ENCODE results near the gene RORC.

Gene RORC

DNA sequence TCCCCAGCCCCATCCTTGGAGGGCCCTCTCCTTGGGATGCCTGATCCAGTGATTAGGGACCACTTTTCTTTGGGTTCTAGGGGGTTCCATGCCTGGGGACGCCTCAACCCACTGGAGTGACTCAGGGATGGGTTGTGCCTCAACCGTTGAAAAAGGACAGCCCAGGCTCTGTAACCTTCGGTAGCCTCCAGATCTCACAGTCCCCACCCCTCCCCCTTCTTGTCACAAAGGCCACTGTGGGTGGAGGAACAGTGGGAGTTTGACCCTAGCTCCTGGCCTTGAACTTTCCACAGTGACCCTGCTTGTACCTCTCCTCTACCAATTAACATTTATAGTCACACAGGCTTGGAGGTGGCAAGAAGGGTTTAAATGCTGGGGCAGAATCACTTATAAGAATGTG is 2.6 kb upstream of the RORC start:
- Histone ChIP-seq H3K9ac (ENCODE audit: low read depth, low read length) (no peak overlapping the region), H3K27me3 (ENCODE audit: control insufficient read depth, insufficient read depth, low read length) (peaks cover 14% of the 10 kb centered on the region), H3K36me3 (ENCODE audit: control insufficient read depth, insufficient read depth, low read length) (no peaks in the 10 kb centered on the region), H3K9me3 (ENCODE audit: control insufficient read depth, insufficient read depth, low read length) (no peaks in the 10 kb centered on the region), H3K4me1 (ENCODE audit: control insufficient read depth, insufficient read depth, low read length) (peaks cover 21% of the 10 kb centered on the region), H3K4me3 (ENCODE audit: low read depth, low read length) (no peak overlapping the region)

DNA sequence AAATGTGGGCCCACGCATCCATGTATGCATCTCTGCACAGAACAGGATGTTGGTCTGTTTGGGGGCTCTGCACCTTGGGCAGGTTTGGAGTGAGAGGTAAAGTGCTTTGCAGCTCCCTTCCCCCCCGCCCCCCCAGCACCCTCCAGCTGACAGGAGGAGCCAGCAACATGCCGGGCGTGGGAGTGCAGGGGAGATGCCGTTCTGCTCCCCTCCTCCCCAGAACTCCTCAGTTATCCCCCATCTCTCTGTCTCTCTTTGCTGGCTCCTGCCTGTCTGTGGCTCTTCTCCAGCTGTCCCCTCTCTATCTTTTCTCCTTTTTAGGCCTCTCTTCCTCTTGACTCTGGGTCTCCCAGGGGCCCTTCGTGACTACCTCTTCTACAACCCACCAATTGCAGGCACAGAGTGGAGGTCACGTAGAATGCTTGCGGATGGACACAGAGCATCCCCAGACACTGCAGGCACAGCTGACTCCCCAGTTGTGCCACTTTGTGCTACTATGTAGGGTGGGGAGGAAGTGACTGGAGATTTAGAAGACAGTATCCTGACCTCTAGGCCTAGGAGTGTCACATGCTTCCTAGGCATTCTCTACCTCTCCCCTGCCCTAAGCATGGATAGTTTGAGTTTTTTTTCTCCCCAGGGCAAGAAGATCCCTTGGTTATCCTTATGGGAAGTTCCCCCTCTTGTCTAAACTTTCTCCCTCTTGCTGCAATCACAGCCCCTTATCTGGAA is 1.7 kb upstream of the RORC start:
- no peaks in the 10 kb centered on the region for H3K36me3 ChIP-seq (ENCODE audit: control insufficient read depth, insufficient read depth, low read length)
- H3K27me3 ChIP-seq (ENCODE audit: control insufficient read depth, insufficient read depth, low read length): peaks cover 14% of the 10 kb centered on the region
- peaks cover 26% of the 10 kb centered on the region for H3K4me1 ChIP-seq (ENCODE audit: control insufficient read depth, insufficient read depth, low read length)
- no peaks in the 10 kb centered on the region for H3K9me3 ChIP-seq (ENCODE audit: control insufficient read depth, insufficient read depth, low read length)
- no peak overlapping the region for H3K4me3 ChIP-seq (ENCODE audit: low read depth, low read length)
- no peak overlapping the region for H3K9ac ChIP-seq (ENCODE audit: low read depth, low read length)

DNA sequence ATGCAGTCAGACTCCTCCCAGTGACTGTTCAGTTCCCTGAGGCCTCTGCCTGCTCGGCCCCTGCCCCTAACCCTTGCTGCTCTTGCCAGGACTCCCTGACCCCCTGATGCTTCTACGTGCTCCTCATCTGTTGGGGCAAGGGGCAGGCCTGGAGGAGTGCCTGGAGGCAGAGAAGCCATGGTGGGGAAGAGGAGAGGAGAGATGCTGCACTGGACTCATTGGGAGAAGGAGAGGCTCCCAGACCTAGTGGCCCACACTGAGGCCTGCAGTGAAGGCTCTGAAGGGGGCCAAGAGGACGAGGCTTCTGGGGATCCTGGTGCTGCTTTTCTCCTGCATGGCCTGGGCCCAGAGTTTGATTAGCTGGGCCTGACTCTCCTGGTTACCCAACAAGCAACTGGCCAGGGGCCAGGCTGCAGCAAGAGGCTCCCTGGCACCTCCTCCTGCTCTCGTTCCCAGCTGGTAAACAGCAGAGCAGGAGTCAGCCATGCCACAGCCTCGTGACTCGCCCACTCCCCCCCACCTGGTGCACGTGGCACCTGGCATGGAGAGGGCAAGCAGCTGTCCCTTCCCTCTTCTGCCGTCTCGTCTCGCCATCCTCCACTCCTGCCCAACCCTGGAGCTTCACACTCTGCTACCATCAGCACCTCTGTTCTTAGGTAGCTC is 847 bp upstream of the RORC start:
- no peak overlapping the region for H3K4me3 ChIP-seq (ENCODE audit: low read depth, low read length)
- no peak overlapping the region for H3K9ac ChIP-seq (ENCODE audit: low read depth, low read length)
- H3K9me3 ChIP-seq (ENCODE audit: control insufficient read depth, insufficient read depth, low read length): no peaks in the 10 kb centered on the region
- no peaks in the 10 kb centered on the region for H3K36me3 ChIP-seq (ENCODE audit: control insufficient read depth, insufficient read depth, low read length)
- peaks cover 31% of the 10 kb centered on the region for H3K4me1 ChIP-seq (ENCODE audit: control insufficient read depth, insufficient read depth, low read length)
- peaks cover 8% of the 10 kb centered on the region for H3K27me3 ChIP-seq (ENCODE audit: control insufficient read depth, insufficient read depth, low read length)

DNA sequence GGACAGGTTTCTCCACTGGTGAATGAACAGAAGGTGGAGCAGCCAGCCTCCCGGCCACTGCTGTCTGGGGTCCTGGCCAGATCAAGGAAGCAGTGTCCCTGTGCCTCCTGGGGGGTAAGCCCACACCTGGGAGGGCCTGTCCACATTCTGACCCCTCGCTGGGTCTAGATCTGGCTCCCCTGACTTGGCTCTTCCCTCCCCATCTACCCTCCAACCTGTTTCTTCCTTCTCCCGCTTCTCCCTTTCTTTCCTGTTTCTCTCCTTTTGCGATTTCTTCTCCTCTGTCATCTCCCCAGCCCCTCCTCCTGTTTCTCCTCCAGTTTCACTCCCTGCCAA is 378 bp downstream of the RORC start:
- Histone ChIP-seq H3K9me3 (ENCODE audit: control insufficient read depth, insufficient read depth, low read length) (no peaks in the 10 kb centered on the region), H3K36me3 (ENCODE audit: control insufficient read depth, insufficient read depth, low read length) (no peaks in the 10 kb centered on the region), H3K4me3 (ENCODE audit: low read depth, low read length) (peak overlapping the region; percentile 39), H3K27me3 (ENCODE audit: control insufficient read depth, insufficient read depth, low read length) (no peaks in the 10 kb centered on the region), H3K9ac (ENCODE audit: low read depth, low read length) (no peak overlapping the region), H3K4me1 (ENCODE audit: control insufficient read depth, insufficient read depth, low read length) (peaks cover 29% of the 10 kb centered on the region)

DNA sequence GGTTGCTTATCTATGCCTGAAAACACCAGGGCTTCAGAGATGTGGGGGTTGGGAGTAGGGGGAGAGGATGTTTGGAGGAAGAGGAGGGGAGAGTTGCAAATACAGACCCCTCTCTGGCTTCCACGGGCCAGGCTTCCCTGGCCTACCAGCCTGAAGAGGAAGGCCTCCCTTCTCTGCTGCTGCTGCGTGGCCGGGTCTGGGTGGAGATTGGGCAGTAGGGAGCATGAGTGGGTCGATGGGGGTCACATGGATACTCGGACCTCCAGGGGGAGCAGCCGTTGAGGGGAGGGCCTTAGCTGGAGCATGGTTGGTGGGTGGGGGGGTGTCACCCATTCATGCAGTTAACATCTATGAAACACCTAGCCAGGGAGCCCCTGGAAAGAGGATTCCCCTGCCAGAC is 1.5 kb downstream of the RORC start:
- Histone ChIP-seq H3K9ac (ENCODE audit: low read depth, low read length) (no peak overlapping the region), H3K27me3 (ENCODE audit: control insufficient read depth, insufficient read depth, low read length) (no peaks in the 10 kb centered on the region), H3K4me3 (ENCODE audit: low read depth, low read length) (no peak overlapping the region), H3K36me3 (ENCODE audit: control insufficient read depth, insufficient read depth, low read length) (no peaks in the 10 kb centered on the region), H3K9me3 (ENCODE audit: control insufficient read depth, insufficient read depth, low read length) (no peaks in the 10 kb centered on the region), H3K4me1 (ENCODE audit: control insufficient read depth, insufficient read depth, low read length) (peaks cover 30% of the 10 kb centered on the region)

DNA sequence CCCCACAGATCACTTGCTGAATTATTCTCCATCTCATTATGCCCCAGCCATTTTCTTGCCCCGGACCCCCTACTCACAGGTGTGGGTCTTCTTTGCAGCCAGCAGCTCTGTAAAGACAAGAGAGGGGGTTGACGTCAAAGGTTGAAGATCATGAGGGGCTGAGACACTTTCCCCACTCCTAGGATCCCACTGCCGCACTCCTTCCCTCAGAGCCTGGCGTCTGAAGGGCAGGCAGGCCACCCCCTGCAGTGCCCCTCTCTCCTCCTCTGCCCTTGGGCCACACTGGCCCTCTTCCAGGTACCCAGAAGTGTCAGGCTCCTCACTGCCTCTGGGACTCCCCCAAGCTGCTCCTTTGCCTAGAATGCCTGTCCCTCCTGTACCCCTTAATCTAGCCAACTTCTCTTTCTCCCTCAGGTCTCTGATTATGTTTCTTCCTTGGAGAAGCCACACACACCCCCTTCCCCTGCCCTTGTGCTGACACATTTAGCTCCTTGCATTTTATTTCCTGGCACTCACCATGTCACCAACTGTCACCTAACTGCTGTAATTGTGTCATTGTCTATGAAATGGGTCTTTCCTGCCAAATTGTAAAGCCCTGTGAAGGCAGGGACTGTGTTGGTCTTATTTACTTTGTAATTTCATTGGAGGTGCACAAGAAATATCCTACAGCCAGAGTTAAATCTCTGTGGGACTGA is 2.1 kb downstream of the RORC start:
- H3K9me3 ChIP-seq (ENCODE audit: control insufficient read depth, insufficient read depth, low read length): no peaks in the 10 kb centered on the region
- H3K27me3 ChIP-seq (ENCODE audit: control insufficient read depth, insufficient read depth, low read length): no peaks in the 10 kb centered on the region
- peak overlapping the region; percentile 35 for H3K4me3 ChIP-seq (ENCODE audit: low read depth, low read length)
- peaks cover 30% of the 10 kb centered on the region for H3K4me1 ChIP-seq (ENCODE audit: control insufficient read depth, insufficient read depth, low read length)
- no peak overlapping the region for H3K9ac ChIP-seq (ENCODE audit: low read depth, low read length)
- no peaks in the 10 kb centered on the region for H3K36me3 ChIP-seq (ENCODE audit: control insufficient read depth, insufficient read depth, low read length)

DNA sequence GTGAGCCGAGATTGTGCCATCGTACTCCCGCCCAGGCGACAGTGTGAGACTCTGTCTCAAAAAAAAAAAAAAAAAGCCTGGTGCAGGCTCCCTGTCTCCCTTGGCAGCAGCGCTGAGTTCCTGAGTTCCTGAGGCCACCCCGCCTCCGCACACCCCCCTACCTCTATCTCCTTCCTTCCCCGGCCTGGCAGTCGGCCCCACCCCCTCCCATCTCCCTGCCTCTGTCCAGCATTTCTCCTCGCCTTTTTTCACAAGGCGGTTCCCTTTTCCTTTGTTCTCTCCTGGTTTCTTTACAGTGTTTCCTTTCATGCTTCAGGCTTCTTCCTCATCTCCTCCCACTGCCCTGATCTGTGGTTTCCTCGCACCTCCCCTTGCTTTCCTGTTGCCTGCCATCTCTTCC is 2.7 kb downstream of the RORC start:
- H3K36me3 ChIP-seq (ENCODE audit: control insufficient read depth, insufficient read depth, low read length): no peaks in the 10 kb centered on the region
- H3K9me3 ChIP-seq (ENCODE audit: control insufficient read depth, insufficient read depth, low read length): no peaks in the 10 kb centered on the region
- peak overlapping the region; percentile 35 for H3K4me3 ChIP-seq (ENCODE audit: low read depth, low read length)
- no peak overlapping the region for H3K9ac ChIP-seq (ENCODE audit: low read depth, low read length)
- no peaks in the 10 kb centered on the region for H3K27me3 ChIP-seq (ENCODE audit: control insufficient read depth, insufficient read depth, low read length)
- H3K4me1 ChIP-seq (ENCODE audit: control insufficient read depth, insufficient read depth, low read length): peaks cover 30% of the 10 kb centered on the region

DNA sequence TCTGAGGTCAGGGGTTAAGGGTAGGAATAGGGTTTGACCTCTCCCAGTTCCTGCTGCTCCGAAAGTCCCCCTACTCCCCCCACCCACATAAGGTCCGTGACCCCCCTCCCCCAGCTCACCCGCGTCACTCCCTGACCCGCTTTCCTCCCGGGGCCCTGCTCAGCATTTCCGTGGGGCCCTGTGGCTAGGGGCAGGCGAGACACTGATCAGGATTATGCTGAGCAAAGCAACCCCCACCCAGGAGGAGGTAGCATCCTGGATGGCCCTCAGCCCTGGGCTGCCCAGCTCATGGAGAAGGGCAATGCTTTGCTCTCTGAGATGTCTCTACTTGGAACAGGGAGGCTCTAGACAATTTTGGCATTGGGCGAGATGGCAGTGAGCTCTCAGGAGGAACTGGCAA is 3.7 kb downstream of the RORC start:
- Histone ChIP-seq H3K9ac (ENCODE audit: low read depth, low read length) (no peak overlapping the region), H3K27me3 (ENCODE audit: control insufficient read depth, insufficient read depth, low read length) (no peaks in the 10 kb centered on the region), H3K4me3 (ENCODE audit: low read depth, low read length) (no peak overlapping the region), H3K9me3 (ENCODE audit: control insufficient read depth, insufficient read depth, low read length) (no peaks in the 10 kb centered on the region), H3K4me1 (ENCODE audit: control insufficient read depth, insufficient read depth, low read length) (peaks cover 31% of the 10 kb centered on the region), H3K36me3 (ENCODE audit: control insufficient read depth, insufficient read depth, low read length) (no peaks in the 10 kb centered on the region)

DNA sequence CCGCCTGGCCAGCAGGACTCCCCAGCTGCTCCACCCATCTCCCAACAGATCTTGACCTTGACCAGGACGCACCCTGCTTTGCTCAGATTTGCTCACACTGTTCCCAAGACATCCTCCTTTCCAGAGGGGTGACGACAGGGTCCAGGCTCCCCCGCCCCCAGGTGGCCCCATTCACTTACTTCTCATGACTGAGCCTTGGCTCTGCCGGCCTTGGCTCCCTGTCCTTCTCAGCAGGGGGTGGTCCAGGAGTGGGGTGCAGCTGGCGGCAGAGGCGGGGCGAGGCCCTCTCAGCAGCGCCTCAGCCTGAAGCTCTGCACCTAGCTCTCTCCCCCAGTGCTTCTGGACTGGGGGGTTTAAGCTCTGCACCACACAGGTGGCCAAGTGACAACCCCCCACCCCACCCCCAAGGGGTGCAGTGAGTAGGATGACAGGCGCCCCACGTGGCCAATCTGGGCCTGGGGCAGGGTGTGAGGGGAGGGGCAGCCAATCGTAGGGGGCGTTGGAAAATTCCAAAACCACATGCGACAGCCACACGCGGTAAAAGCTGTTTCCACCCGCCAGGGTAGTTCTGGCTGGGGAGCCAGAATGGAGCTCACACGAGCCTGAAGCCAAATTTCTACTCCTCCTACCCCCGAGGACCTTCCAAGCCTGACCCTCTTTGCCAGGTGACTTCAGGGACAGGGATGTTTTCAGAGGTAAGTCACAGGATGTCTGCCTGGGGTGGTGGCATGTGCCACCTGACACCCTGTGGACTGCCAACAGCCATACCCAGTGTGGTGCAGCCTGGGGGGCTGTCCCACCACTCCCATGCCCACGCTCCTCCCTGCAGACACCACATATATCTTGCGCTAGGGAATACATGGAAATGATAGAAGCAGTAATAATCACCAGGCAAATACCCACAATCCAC is 5.6 kb downstream of the RORC start:
- Histone ChIP-seq H3K4me3 (ENCODE audit: low read depth, low read length) (peak overlapping the region; percentile 52), H3K9ac (ENCODE audit: low read depth, low read length) (no peak overlapping the region), H3K9me3 (ENCODE audit: control insufficient read depth, insufficient read depth, low read length) (no peaks in the 10 kb centered on the region), H3K27me3 (ENCODE audit: control insufficient read depth, insufficient read depth, low read length) (no peaks in the 10 kb centered on the region), H3K4me1 (ENCODE audit: control insufficient read depth, insufficient read depth, low read length) (peaks cover 39% of the 10 kb centered on the region), H3K36me3 (ENCODE audit: control insufficient read depth, insufficient read depth, low read length) (no peaks in the 10 kb centered on the region)

DNA sequence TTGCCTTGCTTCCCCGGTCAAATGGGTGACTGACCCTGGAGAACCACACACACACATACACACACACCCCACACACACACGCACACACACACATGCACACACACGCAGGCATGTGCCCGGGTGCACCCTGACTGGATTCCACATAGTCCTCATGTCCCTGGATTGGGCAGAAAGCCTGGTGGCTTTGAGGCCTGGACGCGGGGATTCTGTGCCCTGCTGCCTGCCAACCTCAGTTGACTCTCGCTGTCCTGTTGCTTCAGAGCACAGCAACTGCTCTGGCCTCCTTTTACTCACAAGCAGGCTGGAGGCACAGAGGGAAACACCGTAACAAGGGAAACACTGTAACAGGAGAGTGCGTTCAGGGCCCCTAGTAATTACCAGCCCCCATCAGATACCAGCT is 6.4 kb downstream of the RORC start:
- peak overlapping the region; percentile 52 for H3K4me3 ChIP-seq (ENCODE audit: low read depth, low read length)
- H3K36me3 ChIP-seq (ENCODE audit: control insufficient read depth, insufficient read depth, low read length): no peaks in the 10 kb centered on the region
- peaks cover 34% of the 10 kb centered on the region for H3K4me1 ChIP-seq (ENCODE audit: control insufficient read depth, insufficient read depth, low read length)
- no peak overlapping the region for H3K9ac ChIP-seq (ENCODE audit: low read depth, low read length)
- no peaks in the 10 kb centered on the region for H3K27me3 ChIP-seq (ENCODE audit: control insufficient read depth, insufficient read depth, low read length)
- no peaks in the 10 kb centered on the region for H3K9me3 ChIP-seq (ENCODE audit: control insufficient read depth, insufficient read depth, low read length)

DNA sequence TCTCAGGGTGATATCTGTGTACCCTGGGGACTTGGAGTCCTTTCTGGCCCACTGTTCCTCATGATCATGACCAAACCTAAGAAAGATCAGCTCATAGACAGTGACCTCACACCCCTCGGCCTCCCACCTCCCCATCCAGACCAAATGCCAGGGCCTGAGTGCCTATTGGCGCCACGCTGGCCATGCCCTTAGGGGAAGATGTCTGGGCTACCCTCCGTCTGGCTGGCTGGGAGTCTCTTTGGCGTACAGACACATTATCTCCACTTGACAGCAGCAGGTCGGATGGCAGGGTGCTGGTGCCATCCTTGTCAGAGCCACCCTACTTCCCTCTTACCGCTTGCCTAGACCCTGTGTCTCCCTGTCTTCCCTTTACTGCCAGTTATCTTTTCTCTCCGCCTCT is 8.4 kb downstream of the RORC start:
- H3K27me3 ChIP-seq (ENCODE audit: control insufficient read depth, insufficient read depth, low read length): no peaks in the 10 kb centered on the region
- no peaks in the 10 kb centered on the region for H3K9me3 ChIP-seq (ENCODE audit: control insufficient read depth, insufficient read depth, low read length)
- no peak overlapping the region for H3K9ac ChIP-seq (ENCODE audit: low read depth, low read length)
- H3K4me3 ChIP-seq (ENCODE audit: low read depth, low read length): no peak overlapping the region
- H3K4me1 ChIP-seq (ENCODE audit: control insufficient read depth, insufficient read depth, low read length): peaks cover 18% of the 10 kb centered on the region
- no peaks in the 10 kb centered on the region for H3K36me3 ChIP-seq (ENCODE audit: control insufficient read depth, insufficient read depth, low read length)

All from iPS-15b (cell line).